ENCODE data around the gene LIMA1.

DNA sequence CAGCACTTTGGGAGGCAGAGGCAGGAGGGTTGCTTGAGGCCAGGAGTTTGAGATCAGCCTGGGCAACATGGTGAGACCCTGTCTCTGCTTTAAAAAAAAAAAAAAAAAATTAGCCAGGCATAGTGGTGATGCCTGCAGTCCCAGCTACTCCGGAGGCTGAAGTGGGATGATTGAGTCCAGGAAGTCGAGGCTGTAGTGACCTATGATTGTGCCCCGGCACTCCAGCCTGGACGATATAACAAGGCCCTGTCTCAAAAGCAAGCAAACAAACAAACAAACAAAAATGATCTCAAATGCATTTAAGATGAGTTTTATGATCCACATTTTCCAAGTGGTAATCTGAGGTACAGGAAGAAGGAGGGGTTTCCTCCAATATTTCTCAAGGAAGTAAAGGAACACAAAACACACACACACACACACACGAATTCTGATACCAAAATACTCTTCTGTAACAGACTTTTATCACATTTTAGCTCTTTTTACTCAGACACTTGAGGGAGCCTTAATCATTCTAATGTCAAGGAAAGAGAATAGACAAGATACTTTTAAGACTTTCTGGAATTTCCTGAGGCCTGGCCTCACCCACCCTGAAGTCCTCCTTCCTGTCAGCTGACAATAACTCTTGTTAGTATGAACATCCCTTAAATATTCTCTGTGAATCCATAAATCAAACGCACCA lies 71.8 kb downstream of the LIMA1 start:
- TF ChIP-seq, protein P1, sequence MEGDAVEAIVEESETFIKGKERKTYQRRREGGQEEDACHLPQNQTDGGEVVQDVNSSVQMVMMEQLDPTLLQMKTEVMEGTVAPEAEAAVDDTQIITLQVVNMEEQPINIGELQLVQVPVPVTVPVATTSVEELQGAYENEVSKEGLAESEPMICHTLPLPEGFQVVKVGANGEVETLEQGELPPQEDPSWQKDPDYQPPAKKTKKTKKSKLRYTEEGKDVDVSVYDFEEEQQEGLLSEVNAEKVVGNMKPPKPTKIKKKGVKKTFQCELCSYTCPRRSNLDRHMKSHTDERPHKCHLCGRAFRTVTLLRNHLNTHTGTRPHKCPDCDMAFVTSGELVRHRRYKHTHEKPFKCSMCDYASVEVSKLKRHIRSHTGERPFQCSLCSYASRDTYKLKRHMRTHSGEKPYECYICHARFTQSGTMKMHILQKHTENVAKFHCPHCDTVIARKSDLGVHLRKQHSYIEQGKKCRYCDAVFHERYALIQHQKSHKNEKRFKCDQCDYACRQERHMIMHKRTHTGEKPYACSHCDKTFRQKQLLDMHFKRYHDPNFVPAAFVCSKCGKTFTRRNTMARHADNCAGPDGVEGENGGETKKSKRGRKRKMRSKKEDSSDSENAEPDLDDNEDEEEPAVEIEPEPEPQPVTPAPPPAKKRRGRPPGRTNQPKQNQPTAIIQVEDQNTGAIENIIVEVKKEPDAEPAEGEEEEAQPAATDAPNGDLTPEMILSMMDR (IDR thresholded peaks at IDR 0.05) = no peak
- no peak for TF ChIP-seq POLR2A (IDR thresholded peaks at IDR 0.05)
